ENCODE results near the gene EIF2A. TPM values are rescaled to one million over a fixed set of nuclear protein-coding genes. Genes with fewer than 3 reads are reported as not detected.
"Not testable (repeated sequence)": the region's sequence is repeated elsewhere in the genome, so short reads cannot be mapped to it uniquely, and the experiment has no call there.

Gene EIF2A
- total RNA-seq, 6 experiments from 2014 or later, result 29.8 to 89.9 (median 39.4) TPM

DNA sequence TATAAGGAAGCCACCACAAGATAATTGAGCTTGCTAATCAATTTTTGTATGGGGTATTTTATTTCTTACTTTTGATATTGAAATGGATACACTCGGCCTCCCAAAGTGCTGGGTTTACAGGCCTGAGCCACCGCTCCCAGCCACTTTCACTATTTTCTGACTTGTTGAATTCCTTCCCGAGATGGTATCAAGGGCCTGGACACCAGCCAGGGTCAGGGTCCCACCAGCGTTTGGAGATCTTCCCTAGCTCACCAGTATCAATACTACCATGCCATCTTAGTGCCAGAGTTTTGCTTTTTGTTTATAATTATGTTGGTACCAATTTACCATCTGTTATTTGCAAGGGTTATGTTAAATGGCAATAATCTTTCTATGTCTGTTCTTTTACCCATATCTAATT is 51.1 kb downstream of the EIF2A start:
- no peak for DNase-seq
- no peaks in the 10 kb centered on the region for H3K4me1 ChIP-seq
- intact Hi-C loops (cut with DNase I), result no loop called here
- H3K9me3 ChIP-seq, result no peaks in the 10 kb centered on the region
- H3K4me3 ChIP-seq, result no peak overlapping the region
- 93% methylated on average over 4 of the region's 4 CpGs for WGBS (ENCODE audit: insufficient coverage, low coverage, low lambda C conversion rate, missing lambda C conversion rate)
- TF ChIP-seq, protein P1, sequence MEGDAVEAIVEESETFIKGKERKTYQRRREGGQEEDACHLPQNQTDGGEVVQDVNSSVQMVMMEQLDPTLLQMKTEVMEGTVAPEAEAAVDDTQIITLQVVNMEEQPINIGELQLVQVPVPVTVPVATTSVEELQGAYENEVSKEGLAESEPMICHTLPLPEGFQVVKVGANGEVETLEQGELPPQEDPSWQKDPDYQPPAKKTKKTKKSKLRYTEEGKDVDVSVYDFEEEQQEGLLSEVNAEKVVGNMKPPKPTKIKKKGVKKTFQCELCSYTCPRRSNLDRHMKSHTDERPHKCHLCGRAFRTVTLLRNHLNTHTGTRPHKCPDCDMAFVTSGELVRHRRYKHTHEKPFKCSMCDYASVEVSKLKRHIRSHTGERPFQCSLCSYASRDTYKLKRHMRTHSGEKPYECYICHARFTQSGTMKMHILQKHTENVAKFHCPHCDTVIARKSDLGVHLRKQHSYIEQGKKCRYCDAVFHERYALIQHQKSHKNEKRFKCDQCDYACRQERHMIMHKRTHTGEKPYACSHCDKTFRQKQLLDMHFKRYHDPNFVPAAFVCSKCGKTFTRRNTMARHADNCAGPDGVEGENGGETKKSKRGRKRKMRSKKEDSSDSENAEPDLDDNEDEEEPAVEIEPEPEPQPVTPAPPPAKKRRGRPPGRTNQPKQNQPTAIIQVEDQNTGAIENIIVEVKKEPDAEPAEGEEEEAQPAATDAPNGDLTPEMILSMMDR (IDR thresholded peaks at IDR 0.05), result no peak
- no peak for ATAC-seq
- H3K27me3 ChIP-seq, result no peaks in the 10 kb centered on the region
- H3K36me3 ChIP-seq, result no peaks in the 10 kb centered on the region
- no peak overlapping the region for H3K27ac ChIP-seq

DNA sequence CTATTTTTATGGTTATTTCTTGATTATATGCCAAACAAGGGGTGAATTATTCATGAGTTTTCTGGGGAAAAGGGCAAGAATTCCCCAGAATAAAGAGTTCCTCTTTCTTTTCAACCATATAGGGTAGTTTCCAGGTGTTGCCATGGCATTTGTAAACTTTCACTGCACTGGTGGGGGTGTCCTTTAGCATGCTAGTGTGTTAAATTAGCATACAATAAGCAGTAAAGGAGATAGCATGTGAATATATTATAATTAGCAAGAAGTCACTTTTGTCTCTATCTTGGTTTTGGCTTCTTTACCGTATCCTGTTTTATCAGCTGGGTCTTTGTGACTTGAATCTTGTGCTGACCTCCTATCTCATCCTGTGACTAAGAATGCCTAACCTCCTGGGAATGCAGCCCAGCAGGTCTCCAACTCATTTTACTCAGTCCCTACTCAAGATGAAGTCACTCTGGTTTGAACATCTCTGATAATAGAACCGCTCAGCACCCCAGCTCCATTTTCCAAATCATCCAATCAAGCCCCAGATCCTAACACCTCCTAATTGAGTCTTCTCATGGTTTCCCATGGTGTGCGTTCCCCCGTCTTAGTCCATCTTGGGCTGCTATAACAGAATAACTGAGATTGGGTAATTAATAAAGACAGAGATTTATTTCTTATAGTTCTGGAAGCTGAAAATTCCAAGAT is 53.2 kb downstream of the EIF2A start:
- ATAC-seq, result no peak
- intact Hi-C loops (cut with DNase I), result no loop called here
- H3K36me3 ChIP-seq, result no peaks in the 10 kb centered on the region
- 67% methylated on average over 4 of the region's 4 CpGs for WGBS (ENCODE audit: insufficient coverage, low coverage, low lambda C conversion rate, missing lambda C conversion rate)
- TF ChIP-seq, protein P1 (IDR thresholded peaks at IDR 0.05), result no peak
- no peak for TF ChIP-seq POLR2A (IDR thresholded peaks at IDR 0.05)
- no peaks in the 10 kb centered on the region for H3K9me3 ChIP-seq
- H3K27me3 ChIP-seq, result no peaks in the 10 kb centered on the region
- no peak overlapping the region for H3K4me3 ChIP-seq
- H3K4me1 ChIP-seq, result peaks cover 0 to 2% (median 0%) of the 10 kb centered on the region in 4 donors
- no peak for DNase-seq
- H3K27ac ChIP-seq, result no peak overlapping the region

DNA sequence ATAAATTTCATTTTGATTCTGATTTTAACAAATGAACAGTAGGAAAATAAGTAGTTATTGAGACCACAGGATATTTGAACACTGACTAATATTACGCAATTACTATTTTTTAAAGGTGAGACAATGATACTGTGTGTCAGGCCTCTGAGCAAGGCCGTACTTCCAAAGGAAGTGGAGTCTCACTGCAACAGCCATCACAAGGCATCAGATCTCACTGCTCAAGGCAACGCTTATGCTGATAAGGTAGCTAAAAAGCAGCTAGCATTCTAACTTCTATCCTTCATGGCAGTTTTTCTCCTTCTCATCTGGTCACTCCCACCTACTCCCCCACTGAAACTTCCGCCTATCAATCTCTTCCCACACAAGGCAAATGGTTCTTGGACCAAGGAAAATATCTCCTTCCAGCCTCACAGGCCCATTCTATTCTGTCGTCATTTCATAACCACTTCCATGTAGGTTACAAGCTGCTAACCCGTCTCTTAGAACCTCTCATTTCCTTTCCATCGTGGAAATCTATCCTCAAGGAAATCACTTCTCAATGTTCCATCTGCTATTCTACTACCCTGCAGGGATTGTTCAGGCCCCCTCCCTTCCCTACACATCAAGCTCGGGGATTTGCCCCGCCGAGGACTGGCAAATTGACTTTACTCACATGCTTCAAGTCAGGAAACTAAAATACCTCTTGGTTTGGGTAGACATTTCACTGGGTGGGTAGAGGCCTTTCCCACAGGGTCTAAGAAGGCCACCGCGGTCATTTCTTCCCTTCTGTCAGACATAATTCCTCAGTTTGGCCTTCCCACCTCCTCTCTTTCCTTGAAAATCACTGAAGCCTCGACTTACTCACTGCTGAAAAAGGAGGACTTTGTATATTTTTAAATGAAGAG is 54.3 kb downstream of the EIF2A start:
- H3K9me3 ChIP-seq; H3K4me3 ChIP-seq; intact Hi-C loops (cut with DNase I); H3K27ac ChIP-seq; H3K36me3 ChIP-seq; H3K27me3 ChIP-seq; ATAC-seq; DNase-seq: not testable (repeated sequence)
- H3K4me1 ChIP-seq, result peaks cover 0 to 11% (median 0%) of the 10 kb centered on the region in 4 donors
- 86% methylated on average over 10 of the region's 13 CpGs for WGBS (ENCODE audit: insufficient coverage, low coverage, low lambda C conversion rate, missing lambda C conversion rate)

DNA sequence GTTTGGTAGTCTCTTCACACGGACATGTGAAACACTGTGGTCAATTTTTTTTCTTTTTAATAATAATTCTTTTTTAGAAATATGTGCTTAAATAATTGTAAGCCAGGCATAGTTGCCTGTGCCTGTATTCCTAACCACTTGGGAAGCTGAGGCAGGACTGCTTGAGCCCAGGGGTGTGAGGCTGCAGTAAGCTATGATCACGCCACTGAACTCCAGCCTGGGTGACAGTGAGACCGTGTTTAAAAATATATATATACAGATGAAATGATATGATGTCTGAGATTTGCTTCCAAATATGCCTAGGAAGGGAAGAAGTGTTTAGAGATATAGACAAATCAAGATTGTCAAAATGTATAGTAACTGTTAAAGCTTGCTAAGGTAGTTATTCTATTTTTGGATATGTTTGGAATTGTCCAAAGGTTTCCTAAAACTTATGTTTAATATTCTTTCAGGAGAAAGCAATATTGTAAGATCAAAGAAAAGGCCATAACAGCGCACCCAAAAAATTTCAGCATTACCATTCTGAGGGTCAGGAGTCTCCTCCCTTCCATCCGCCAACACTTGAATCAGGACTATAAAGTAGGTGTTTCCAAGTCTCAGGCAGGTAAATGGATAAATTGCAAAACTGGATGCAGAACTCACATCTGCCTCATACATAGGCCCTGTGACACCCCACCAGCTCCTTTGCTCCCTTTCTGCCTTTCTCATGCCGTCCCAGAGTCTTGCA is 56.0 kb downstream of the EIF2A start:
- no peak for TF ChIP-seq POLR2A (IDR thresholded peaks at IDR 0.05)
- TF ChIP-seq, protein P1 (IDR thresholded peaks at IDR 0.05), result no peak
- Histone ChIP-seq H3K27ac (peak overlapping the region; percentile 86 to 88 (median 88)), H3K9me3 (no peaks in the 10 kb centered on the region), H3K4me1 (peaks cover 0 to 18% (median 3%) of the 10 kb centered on the region in 4 donors), H3K4me3 (peak overlapping the region; percentile 63 to 82 (median 67)), H3K27me3 (no peaks in the 10 kb centered on the region), H3K36me3 (no peaks in the 10 kb centered on the region)
- 24% methylated on average over 5 of the region's 6 CpGs for WGBS (ENCODE audit: insufficient coverage, low coverage, low lambda C conversion rate, missing lambda C conversion rate)
- intact Hi-C loops (cut with DNase I), result no loop called here
- DNase-seq (no peak), ATAC-seq (peak; percentile 16 to 38 (median 21))
